GM12878 (cell line): ENCODE results near the gene DDX51.
"Not testable (repeated sequence)": the region's sequence is repeated elsewhere in the genome, so short reads cannot be mapped to it uniquely, and the experiment has no call there.

Source experiments
- CEBPB ChIP-seq, 2 experiments: fragments of 150-350 bp in 1 of 2; IDR thresholded peaks; 2 replicates each; pipeline ENCODE4 v1.6.1; 2012 to 2014; ENCODE audit warnings: low read depth in 2 of 2, low read length in 2 of 2, borderline replicate concordance in 1 of 2, inconsistent platforms in 1 of 2
- SMC3 ChIP-seq: IDR thresholded peaks from 2 replicates; pipeline ENCODE4 v1.6.1; 2011; ENCODE audit warnings: low read length, improper control_type of control experiment, borderline replicate concordance
- SRF ChIP-seq, 2 experiments: IDR thresholded peaks; 2 replicates each; pipeline ENCODE4 v1.6.1; 2011; ENCODE audit warnings: low read depth in 2 of 2, low read length in 2 of 2, mild to moderate bottlenecking in 1 of 2, moderate library complexity in 1 of 2
- ZBED1 ChIP-seq: IDR thresholded peaks from 2 replicates; pipeline ENCODE4 v1.6.1; 2016; ENCODE audit warnings: borderline replicate concordance

DNA sequence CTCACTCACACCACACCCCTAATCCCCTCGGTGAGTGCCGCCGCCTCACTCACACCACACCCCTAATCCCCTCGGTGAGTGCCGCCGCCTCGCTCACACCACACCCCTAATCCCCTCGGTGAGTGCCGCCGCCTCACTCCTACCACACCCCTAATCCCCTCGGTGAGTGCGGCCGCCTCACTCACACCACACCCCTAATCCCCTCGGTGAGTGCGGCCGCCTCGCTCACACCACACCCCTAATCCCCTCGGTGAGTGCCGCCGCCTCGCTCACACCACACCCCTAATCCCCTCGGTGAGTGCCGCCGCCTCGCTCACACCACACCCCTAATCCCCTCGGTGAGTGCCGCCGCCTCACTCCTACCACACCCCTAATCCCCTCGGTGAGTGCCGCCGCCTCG is 5.4 kb upstream of the DDX51 start:
- TF ChIP-seq ZBED1; SMC3; SRF (IDR thresholded peaks at IDR 0.05; ENCODE audit: low read depth in 2 of 2, low read length in 2 of 2); CEBPB (IDR thresholded peaks at IDR 0.05; ENCODE audit: borderline replicate concordance in 1 of 2, low read depth in 2 of 2, low read length in 2 of 2): not testable (repeated sequence)
